ENCODE measurements around the gene PEPD.

- TF ChIP-seq CTCF (IDR thresholded peaks at IDR 0.05; ENCODE audit: insufficient read depth, low read length, poor library complexity, severe bottlenecking) (no peak), EZH2phosphoT487 (conservative IDR thresholded peaks at IDR 0.05; ENCODE audit: low read length) (no peak)
Observed at GRCh38 chr19:33465834-33466233, 55.8 kb downstream of the PEPD start.
